CD14-positive monocyte (primary cell): ENCODE data around the gene TMCO4. TPM values are rescaled to one million over a fixed set of nuclear protein-coding genes. Genes with fewer than 3 reads are reported as not detected.

ENCODE experiments used
- DNase-seq, 3 donors: peaks; one replicate each; pipeline ENCODE4 v3.0.0-alpha.2; 2011 to 2022
- H2AFZ ChIP-seq: 2 replicates; pipeline ENCODE4 v1.6.0; 2012; ENCODE audit warnings: mild to moderate bottlenecking, low read depth, low read length, inconsistent platforms; ENCODE audit not compliant: insufficient read depth, poor library complexity, severe bottlenecking
- H3K27ac ChIP-seq, 2 donors: 1 replicate in 1 of 2; 2 replicates in 1 of 2; pipeline ENCODE4 v1.5.1; 2012 to 2013; ENCODE audit warnings: low read length in 2 of 2, control low read depth in 1 of 2, inconsistent platforms in 1 of 2, low read depth in 1 of 2, mild to moderate bottlenecking in 1 of 2
- H3K27me3 ChIP-seq, 2 donors: one replicate each; pipeline versions ENCODE4 v1.6.0 to v1.6.1; 2011 to 2013; ENCODE audit warnings: low read length in 2 of 2; ENCODE audit not compliant: control insufficient read depth in 2 of 2, insufficient read depth in 2 of 2
- H3K36me3 ChIP-seq, 2 donors: replicated peaks in 1 of 2; 1 replicate in 1 of 2; 2 replicates in 1 of 2; pipeline versions ENCODE4 v1.5.1 to v1.6.1; 2012 to 2013; ENCODE audit warnings: low read length in 2 of 2, control low read depth in 1 of 2, inconsistent platforms in 1 of 2, mild to moderate bottlenecking in 1 of 2; ENCODE audit not compliant: insufficient read depth in 2 of 2, control insufficient read depth in 1 of 2
- H3K4me1 ChIP-seq, 2 donors: 1 replicate in 1 of 2; 2 replicates in 1 of 2; pipeline versions ENCODE4 v1.5.1 to v1.6.1; 2012 to 2013; ENCODE audit warnings: low read length in 2 of 2, control low read depth in 1 of 2, inconsistent platforms in 1 of 2, mild to moderate bottlenecking in 1 of 2, moderate library complexity in 1 of 2; ENCODE audit not compliant: insufficient read depth in 2 of 2, control insufficient read depth in 1 of 2
- H3K4me2 ChIP-seq: replicated peaks from 2 replicates; pipeline ENCODE3; 2012; ENCODE audit warnings: low read length, moderate library complexity, mild to moderate bottlenecking; ENCODE audit not compliant: poor library complexity, severe bottlenecking; ENCODE audit errors: extremely low read depth
- H3K4me3 ChIP-seq, 3 experiments: fragments of 200-600 bp in 1 of 3; sonication (generic) in 1 of 3; replicated peaks in 1 of 3; 1 replicate in 2 of 3; 2 replicates in 1 of 3; pipeline ENCODE4 v1.5.1; 2011 to 2013; ENCODE audit warnings: low read length in 3 of 3, mild to moderate bottlenecking in 3 of 3, control low read depth in 2 of 3, low read depth in 2 of 3, inconsistent platforms in 1 of 3, moderate library complexity in 1 of 3
- H3K79me2 ChIP-seq: 2 replicates; pipeline ENCODE4 v1.6.0; 2012; ENCODE audit warnings: mild to moderate bottlenecking, control low read depth, inconsistent platforms, low read length, moderate library complexity; ENCODE audit not compliant: insufficient read depth
- H3K9ac ChIP-seq: 2 replicates; pipeline ENCODE4 v1.6.0; 2017; ENCODE audit warnings: low read length, mild to moderate bottlenecking; ENCODE audit not compliant: insufficient read depth, poor library complexity, severe bottlenecking
- H3K9me3 ChIP-seq, 2 donors: replicated peaks in 1 of 2; 1 replicate in 1 of 2; 2 replicates in 1 of 2; pipeline versions ENCODE4 v1.5.1 to v1.6.1; 2012 to 2013; ENCODE audit warnings: low read length in 2 of 2, control low read depth in 1 of 2; ENCODE audit not compliant: control insufficient read depth in 1 of 2, insufficient read depth in 1 of 2
- H4K20me1 ChIP-seq: 2 replicates; pipeline ENCODE4 v1.6.0; 2012; ENCODE audit warnings: mild to moderate bottlenecking, low read length, control low read depth, moderate library complexity; ENCODE audit not compliant: insufficient read depth
- H3K27ac Mint-ChIP-seq, 7 donors: one replicate each; pipeline ENCODE4 v1.8.0; 2020; ENCODE audit warnings: mild to moderate bottlenecking in 7 of 7, mixed read lengths in 7 of 7, moderate library complexity in 6 of 7, inconsistent platforms in 2 of 7
- H3K27me3 Mint-ChIP-seq, 3 donors: one replicate each; pipeline ENCODE4 v1.8.0; 2021 to 2022; ENCODE audit warnings: low read depth in 3 of 3, mild to moderate bottlenecking in 3 of 3, mixed read lengths in 3 of 3, moderate library complexity in 3 of 3, inconsistent platforms in 1 of 3
- H3K36me3 Mint-ChIP-seq, 2 donors: one replicate each; pipeline ENCODE4 v1.8.0; 2020; ENCODE audit warnings: mixed read lengths in 2 of 2, inconsistent platforms in 1 of 2, mild to moderate bottlenecking in 1 of 2
- H3K4me1 Mint-ChIP-seq: one replicate; pipeline ENCODE4 v1.8.0; 2020; ENCODE audit warnings: mild to moderate bottlenecking, mixed read lengths
- H3K4me3 Mint-ChIP-seq, 2 donors: one replicate each; pipeline ENCODE4 v1.8.0; 2020; ENCODE audit warnings: mild to moderate bottlenecking in 2 of 2, mixed read lengths in 2 of 2, moderate library complexity in 1 of 2
- H3K9me3 Mint-ChIP-seq, 7 donors: one replicate each; pipeline ENCODE4 v1.8.0; 2020 to 2022; ENCODE audit warnings: mixed read lengths in 7 of 7, mild to moderate bottlenecking in 6 of 7, moderate library complexity in 6 of 7, inconsistent platforms in 2 of 7
- WGBS: methylation state at CpG from one replicate; pipeline ENCODE4 v1.1.5; 2013; ENCODE audit warnings: missing lambda C conversion rate; ENCODE audit not compliant: insufficient coverage; 5-methylcytosine and 5-hydroxymethylcytosine counted together
- intact Hi-C, 2 donors: fragments of 100-400 bp; cut with micrococcal nuclease; formaldehyde crosslinking; loops; one replicate each; pipeline versions ENCODE4 v1.15.0 to v1.15.1; 2023
- polyA plus RNA-seq, 3 donors: library from polyadenylated mRNA; depleted of rRNA in 1 of 3; unstranded in 2 of 3; stranded (reverse) in 1 of 3; fragments of 300-500 nt in 2 of 3; fragments of >200 nt in 1 of 3; fragmentation: Illumina TruSeq in 2 of 3; gene quantifications; 1 replicate in 2 of 3; 2 replicates in 1 of 3; pipeline ENCODE4 v1.2.3, GENCODE V29; 2012 to 2021
- TF ChIP-seq, protein P1 (sequence below): fragments of 200-600 bp; IDR thresholded peaks from one replicate; pipeline ENCODE4 v1.8.0; 2022; ENCODE audit warnings: antibody characterized with exemption, mild to moderate bottlenecking

Gene TMCO4
- polyA plus RNA-seq, 3 donors, result 6.9 to 10.1 (median 7.9) TPM

DNA sequence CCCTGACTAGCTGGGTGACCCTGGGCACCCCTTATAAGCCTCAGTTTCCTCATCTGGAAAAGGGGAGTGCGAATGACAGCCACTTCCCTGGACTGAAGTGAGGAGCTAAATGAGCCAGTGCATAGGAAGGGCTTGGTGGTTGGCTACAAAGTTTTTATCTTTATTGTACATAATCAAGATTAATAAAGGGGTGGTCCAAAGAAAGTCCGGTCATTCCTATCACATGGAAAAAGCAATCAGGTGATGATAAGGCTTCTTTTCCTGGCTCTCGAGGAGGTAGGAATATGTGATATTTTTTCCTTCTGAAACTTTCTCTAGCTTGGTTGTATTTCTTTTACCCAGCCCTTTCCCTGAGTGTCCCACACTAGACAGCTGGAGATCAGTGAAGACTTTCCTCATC lies 56.5 kb downstream of the TMCO4 start:
- WGBS, result no CpG with 5 or more reads among the region's 3 CpGs
- H3K36me3 Mint-ChIP-seq, result peaks cover 51 to 52% of the 10 kb centered on the region in 2 donors

GRCh38 chr1:19739628-19740027 lies 60.1 kb downstream of the TMCO4 start:
- no peak overlapping the region for H3K27ac ChIP-seq
- Mint-ChIP-seq H3K27ac (no peak overlapping the region), H3K4me3 (no peak overlapping the region), H3K36me3 (peaks cover 25 to 46% of the 10 kb centered on the region in 2 donors), H3K27me3 (no peaks in the 10 kb centered on the region), H3K9me3 (peaks cover 0 to 11% (median 5%) of the 10 kb centered on the region in 7 donors), H3K4me1 (no peaks in the 10 kb centered on the region)
- intact Hi-C loops, result no loop called here
- peaks cover 0 to 11% of the 10 kb centered on the region in 2 donors for H3K9me3 ChIP-seq
- no peak overlapping the region for H2AFZ ChIP-seq
- TF ChIP-seq, protein P1, sequence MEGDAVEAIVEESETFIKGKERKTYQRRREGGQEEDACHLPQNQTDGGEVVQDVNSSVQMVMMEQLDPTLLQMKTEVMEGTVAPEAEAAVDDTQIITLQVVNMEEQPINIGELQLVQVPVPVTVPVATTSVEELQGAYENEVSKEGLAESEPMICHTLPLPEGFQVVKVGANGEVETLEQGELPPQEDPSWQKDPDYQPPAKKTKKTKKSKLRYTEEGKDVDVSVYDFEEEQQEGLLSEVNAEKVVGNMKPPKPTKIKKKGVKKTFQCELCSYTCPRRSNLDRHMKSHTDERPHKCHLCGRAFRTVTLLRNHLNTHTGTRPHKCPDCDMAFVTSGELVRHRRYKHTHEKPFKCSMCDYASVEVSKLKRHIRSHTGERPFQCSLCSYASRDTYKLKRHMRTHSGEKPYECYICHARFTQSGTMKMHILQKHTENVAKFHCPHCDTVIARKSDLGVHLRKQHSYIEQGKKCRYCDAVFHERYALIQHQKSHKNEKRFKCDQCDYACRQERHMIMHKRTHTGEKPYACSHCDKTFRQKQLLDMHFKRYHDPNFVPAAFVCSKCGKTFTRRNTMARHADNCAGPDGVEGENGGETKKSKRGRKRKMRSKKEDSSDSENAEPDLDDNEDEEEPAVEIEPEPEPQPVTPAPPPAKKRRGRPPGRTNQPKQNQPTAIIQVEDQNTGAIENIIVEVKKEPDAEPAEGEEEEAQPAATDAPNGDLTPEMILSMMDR, result no peak
- 85% methylated on average over 3 of the region's 5 CpGs for WGBS
- H3K36me3 ChIP-seq, result peaks cover 9 to 54% of the 10 kb centered on the region in 2 donors
- no peak overlapping the region for H3K4me3 ChIP-seq
- H3K9ac ChIP-seq, result no peak overlapping the region
- H3K4me1 ChIP-seq, result no peaks in the 10 kb centered on the region
- H4K20me1 ChIP-seq, result no peaks in the 10 kb centered on the region
- no peaks in the 10 kb centered on the region for H3K27me3 ChIP-seq
- no peaks in the 10 kb centered on the region for H3K79me2 ChIP-seq
- H3K4me2 ChIP-seq, result no peak overlapping the region
- DNase-seq, result no peak

More for the DNA sequence above, 56.5 kb downstream of the TMCO4 start:
- no peak for DNase-seq
- Histone ChIP-seq H4K20me1 (no peaks in the 10 kb centered on the region), H3K79me2 (no peaks in the 10 kb centered on the region), H3K4me2 (no peak overlapping the region), H3K9ac (no peak overlapping the region), H3K27ac (no peak overlapping the region), H3K4me3 (no peak overlapping the region), H3K4me1 (no peaks in the 10 kb centered on the region), H3K27me3 (no peaks in the 10 kb centered on the region), H3K36me3 (peaks cover 21 to 64% of the 10 kb centered on the region in 2 donors), H2AFZ (no peak overlapping the region), H3K9me3 (peaks cover 0 to 11% of the 10 kb centered on the region in 2 donors)
- H3K4me3 Mint-ChIP-seq, result no peak overlapping the region
- TF ChIP-seq, protein P1, result no peak
- H3K27ac Mint-ChIP-seq, result no peak overlapping the region
- no peaks in the 10 kb centered on the region for H3K27me3 Mint-ChIP-seq
- peaks cover 0 to 11% (median 5%) of the 10 kb centered on the region in 7 donors for H3K9me3 Mint-ChIP-seq
- H3K4me1 Mint-ChIP-seq, result no peaks in the 10 kb centered on the region
- intact Hi-C loops, result no loop called here
